HG03460 (cell line): ENCODE results near the gene USP11.
"Not testable (repeated sequence)": the region's sequence is repeated elsewhere in the genome, so short reads cannot be mapped to it uniquely, and the experiment has no call there.

Experiments
- ATAC-seq: cut with Tn5 transposase; IDR thresholded peaks from one replicate; pipeline ENCODE4 v1.9.1; 2021; ENCODE audit not compliant: unreplicated experiment

Gene USP11

GRCh38 chrX:47244676-47245075, 11.9 kb downstream of the USP11 start:
- ATAC-seq: no peak

GRCh38 chrX:47245156-47245555, 12.3 kb downstream of the USP11 start:
- ATAC-seq: no peak

DNA sequence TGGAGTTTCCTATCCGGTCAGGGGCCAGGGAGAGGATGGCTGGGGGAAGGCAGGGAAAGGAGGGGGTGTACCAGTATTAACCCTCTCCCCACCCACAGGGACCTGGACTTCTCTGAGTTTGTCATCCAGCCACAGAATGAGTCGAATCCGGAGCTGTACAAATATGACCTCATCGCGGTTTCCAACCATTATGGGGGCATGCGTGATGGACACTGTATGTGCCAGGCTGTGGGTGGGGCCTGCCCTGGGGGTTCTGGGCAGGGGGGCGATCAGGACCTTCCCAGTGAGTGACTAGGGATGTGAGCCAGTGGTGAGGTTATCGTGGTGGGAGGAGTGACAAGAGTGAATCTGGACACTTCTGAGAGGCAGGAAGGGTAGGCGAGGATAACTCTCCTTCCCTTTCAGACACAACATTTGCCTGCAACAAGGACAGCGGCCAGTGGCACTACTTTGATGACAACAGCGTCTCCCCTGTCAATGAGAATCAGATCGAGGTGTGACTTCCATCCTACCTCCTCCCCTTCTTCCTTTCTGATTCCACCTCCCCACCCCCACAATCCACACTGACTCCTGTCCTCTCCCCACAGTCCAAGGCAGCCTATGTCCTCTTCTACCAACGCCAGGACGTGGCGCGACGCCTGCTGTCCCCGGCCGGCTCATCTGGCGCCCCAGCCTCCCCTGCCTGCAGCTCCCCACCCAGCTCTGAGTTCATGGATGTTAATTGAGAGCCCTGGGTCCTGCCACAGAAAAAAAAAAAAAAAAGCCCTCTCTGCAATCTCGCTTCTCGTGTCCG, 14.6 kb downstream of the USP11 start:
- ATAC-seq: no peak

GRCh38 chrX:47247999-47248320, 15.2 kb downstream of the USP11 start:
- no peak for ATAC-seq

DNA sequence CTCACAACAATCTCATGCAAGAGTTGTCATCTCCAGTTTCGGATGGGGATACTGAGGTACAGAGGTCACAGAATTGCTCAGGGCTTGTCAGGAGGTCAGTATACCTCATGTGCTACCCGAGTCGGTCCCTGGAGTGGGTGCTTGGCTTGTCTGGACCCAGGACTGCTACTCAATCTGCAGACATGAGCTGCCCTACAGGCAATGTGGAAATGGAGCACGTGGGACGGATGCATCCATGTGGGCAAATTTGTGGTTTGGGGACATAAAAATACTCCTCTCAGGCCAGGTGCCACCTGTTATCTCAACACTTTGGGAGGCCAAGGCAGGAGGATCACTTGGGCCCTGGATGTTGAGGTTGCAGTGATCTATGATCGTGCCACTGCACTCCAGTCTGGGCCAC, 15.8 kb downstream of the USP11 start:
- ATAC-seq: no peak

DNA sequence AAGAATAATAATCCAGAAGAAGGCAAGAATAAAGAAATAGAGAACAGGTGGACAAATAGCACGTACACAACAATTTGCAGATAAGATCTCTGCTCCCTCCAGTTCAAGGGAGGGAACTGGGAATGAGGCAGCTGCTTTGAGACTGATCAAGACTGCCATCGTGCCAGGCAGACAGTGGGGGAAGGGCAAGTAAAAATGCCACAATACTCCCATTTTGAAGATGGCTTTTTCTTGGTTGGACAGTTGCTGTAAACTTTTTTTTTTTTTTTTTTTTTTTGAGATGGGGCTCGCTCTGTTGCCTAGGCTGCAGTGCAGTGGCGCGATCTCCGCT, 17.2 kb downstream of the USP11 start:
- no peak for ATAC-seq

GRCh38 chrX:47257620-47258019, 24.8 kb downstream of the USP11 start:
- not testable (repeated sequence) for ATAC-seq

DNA sequence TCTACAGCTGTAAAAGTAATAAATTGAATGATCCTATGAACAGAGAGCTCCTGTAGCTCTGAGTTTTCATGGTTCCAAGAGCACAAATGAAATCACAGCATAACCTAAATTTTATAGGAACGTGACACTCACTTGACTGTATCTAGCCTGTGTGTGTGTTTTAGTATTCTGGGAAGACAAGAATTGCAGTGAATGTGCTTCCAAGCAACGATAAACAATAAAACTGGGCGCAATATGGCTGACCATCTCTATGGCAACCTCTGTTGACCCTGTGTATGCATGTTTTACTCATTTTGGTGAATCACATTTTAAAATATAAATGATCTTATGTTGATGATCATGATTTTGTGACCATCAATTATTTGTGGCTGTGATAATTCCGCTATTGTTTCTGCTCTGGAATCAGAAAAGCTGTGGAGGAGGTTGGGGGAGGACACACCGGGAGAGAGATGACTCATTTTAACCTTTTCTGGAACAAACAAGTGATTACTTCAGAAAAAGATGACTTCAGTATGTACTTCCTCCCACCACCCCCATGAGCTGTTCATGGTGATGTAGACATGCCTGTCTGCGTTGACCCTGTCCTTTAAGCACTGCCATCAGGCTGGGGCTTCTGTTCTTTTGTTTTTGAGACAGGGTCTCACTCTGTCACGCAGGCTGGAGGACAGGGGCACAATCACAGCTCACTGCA, 31.8 kb downstream of the USP11 start:
- ATAC-seq: no peak

DNA sequence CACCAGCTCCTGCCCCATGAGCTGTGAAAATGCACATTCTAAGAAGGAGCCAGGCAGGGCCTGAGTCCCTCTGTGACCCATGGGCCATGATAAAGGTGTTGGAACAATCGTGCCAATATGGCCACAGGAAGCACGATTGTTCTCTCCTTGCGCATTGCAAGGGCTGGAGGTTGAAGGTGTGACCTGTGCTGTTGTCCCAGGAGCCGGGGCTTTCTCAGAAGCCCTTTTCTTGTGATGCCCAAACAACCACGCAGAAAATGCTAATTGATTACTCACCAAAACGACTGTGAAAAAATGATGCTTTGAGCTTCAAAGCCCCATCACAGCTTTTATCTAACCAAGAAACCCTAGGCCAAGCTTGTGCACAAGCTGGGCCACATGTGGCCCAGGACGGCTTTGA, 33.8 kb downstream of the USP11 start:
- ATAC-seq: no peak

GRCh38 chrX:47272013-47272408, 39.2 kb downstream of the USP11 start:
- no peak for ATAC-seq

DNA sequence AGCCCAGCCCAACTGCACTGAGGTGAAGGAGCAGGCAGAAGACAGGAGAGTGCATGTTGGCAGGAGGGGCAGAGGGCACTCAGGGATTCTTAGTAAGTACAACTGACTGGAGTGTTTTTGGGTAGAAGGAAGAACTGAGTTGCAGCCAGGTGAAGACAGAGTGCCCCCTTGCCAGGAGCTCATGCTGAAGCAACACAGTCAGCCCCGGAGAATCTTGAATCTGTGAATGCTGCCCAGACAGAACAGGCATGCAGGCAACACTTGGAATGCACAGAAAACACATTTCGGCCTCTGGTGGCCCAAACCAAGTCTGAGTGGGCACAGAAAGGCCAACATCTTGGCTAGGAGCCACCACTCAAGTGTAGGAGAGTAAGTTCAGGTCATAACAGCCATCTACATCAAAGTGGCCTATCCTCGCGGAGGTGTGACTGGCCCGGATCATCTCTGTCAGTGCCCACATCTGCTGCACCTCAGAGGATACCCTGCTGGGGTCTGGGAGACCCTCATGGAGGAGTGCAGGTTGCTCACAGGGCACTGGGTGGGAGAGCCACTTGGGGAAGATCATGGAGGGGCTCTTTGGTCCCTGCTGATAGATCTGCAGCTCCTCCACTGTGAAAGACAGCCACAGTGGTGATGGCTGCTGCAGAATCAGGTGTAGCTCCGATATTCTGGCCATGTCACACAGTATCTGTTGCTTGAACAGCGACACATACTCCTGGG, 40.4 kb downstream of the USP11 start:
- ATAC-seq: no peak

DNA sequence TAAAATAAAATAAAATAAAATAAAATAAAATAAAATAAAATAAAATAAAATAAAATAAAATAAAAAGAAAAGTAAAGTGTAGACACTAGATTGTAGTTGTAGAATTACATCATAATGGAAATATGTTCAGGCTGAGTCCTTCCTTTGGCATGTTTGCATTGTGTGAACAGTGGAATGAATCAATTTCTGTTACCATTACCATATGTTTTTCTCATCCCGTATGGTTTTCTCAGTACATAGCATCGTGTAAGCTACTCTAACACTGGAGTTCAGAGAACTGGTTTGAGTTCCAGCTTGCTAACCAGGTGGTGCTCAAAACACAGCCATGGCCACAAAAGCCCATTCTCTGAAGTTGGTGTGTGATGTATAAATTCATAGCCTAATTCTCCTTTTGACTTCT, 45.9 kb downstream of the USP11 start:
- no peak for ATAC-seq

DNA sequence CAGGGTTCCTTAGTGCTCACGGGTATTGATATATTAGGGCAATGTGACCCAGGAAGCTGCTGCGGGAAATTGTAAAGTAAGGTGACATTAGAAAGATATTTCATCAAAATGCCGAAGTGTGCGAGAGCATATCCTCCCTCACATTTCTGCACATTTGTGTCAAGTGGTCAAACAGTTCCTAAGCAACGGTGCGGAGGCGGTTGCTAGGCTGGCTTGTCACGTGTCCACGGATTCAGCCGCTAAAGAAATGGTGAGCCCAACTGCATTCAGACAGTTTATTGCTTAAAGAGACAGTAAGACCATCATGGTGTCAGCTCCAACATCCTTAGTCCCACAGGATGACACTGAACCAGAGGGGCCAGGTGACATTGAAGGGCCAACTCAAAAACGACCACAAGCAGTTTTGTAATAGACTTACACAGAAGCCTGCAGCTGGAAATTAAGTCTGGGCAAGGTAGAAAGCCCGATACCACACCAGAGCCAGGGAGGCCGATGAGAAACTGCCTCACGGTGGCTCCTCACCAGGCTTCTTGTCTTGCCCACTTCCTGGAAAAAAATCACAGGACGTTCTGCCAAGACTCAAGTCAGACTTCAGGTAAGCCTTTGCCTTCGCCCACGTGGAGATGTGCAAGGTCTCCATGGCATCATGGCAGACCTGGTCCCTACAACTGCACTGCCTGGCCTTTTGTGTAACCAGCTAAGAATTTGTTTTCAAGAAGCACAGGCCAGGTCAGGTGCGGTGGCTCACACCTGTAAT, 50.4 kb downstream of the USP11 start:
- no peak for ATAC-seq

DNA sequence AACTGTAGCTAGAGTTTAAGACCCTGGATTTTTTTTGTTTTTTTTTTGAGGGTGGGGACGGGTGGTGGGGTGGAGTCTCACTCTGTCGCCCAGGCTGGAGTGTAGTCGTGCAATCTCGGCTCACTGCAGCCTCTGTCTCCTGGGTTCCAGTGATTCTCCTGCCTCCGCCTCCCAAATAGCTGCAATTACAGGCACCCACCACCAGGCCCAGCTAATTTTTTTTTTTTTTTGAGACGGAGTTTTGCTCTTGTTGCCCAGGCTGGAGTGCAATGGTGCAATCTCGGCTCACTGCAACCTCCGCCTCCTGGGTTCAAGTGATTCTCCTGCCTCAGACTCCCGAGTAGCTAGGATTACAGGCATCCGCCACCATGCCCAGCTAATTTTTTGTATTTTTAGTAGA, 51.8 kb downstream of the USP11 start:
- not testable (repeated sequence) for ATAC-seq

DNA sequence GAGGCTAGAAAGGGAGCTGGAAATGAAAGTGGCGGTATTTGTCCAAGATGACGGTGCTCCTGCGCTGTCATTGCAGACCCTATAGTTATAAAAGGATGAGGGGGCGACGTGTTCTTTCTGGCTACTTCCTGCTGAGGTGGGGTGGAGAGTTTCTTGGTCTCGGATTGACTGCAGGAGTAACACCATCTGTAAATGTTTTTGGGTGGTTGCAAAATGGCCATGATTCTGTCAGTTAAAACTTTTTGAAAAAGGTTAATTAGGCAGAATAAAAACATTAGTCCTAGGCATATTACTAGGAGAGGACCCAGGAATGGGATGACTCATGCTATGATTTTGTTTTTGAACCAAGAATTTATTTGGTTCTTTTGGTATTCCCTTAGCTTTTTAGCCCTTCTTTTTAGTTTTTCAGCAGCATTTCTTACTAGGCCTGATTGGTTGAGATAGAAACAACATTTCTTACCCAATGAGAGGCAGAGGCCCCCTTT, 53.1 kb downstream of the USP11 start:
- ATAC-seq: no peak

DNA sequence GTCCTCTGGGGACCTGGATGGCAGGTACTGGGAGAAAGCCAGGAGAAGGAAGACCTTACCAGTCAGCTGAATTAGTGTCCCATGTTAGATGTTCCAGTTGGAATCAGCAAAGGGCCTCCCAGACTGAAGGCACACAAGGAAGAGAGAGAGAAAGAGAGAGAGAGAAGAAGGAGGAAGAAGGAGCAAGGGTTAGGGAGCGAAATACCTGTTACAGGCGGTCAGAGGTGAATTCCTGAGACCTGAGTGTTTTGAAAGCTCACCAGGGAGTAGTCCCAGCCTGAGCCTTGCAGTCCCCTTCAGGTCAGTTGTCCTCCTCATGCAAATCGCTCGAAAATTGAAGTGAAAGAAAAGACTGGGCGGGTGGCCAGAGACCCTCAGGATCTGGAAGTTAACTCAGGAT, 60.3 kb downstream of the USP11 start:
- ATAC-seq: no peak

GRCh38 chrX:47296766-47297365, 64.1 kb downstream of the USP11 start:
- ATAC-seq: no peak

DNA sequence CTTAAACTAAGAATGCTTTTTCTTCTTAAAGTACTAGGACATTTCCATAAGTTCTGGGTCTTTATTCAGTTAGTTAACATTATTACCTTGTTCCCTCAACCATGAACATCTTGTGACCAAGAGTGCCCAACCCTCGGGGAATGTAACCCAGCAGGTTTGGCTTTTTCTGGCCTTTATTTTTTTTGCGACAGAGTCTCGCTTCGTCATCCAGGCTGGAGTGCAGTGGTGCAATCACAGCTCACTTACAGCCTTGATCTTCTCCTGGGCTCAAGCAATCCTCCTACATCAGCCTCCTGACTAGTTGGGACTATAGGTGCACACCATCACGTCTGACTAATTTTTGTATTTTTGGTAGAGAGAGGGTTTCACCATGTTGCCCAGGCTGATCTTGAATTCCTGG, 65.1 kb downstream of the USP11 start:
- no peak for ATAC-seq
